Calu3 (cell line): ENCODE measurements around the gene LRRC47. TPM values are rescaled to one million over a fixed set of nuclear protein-coding genes. Genes with fewer than 3 reads are reported as not detected.

Experiments
- BruUV-seq: library from RNA; stranded (reverse); fragments of 400-500 nt; replicated peaks from 2 replicates; lab custom pipeline; 2021; lab: Mats Ljungman, UMichigan
- CTCF ChIA-PET: fragments of 300-600 bp; sonication (Branson Sonifier 250); formaldehyde crosslinking; loops from one replicate; lab custom pipeline; 2022; ENCODE audit warnings: antibody characterized with exemption; lab: Charles Lee
- DNase-seq: peaks from one replicate; pipeline ENCODE4 v3.0.0; 2022
- H3K27ac Mint-ChIP-seq: one replicate; pipeline ENCODE4 v1.8.0; 2022; ENCODE audit warnings: mixed read lengths; ENCODE audit not compliant: unreplicated experiment
- H3K27me3 Mint-ChIP-seq: one replicate; pipeline ENCODE4 v1.8.0; 2022; ENCODE audit warnings: mixed read lengths; ENCODE audit not compliant: unreplicated experiment
- H3K36me3 Mint-ChIP-seq: one replicate; pipeline ENCODE4 v1.8.0; 2022; ENCODE audit warnings: mild to moderate bottlenecking, moderate library complexity, mixed read lengths; ENCODE audit not compliant: insufficient read depth, unreplicated experiment
- H3K4me1 Mint-ChIP-seq: one replicate; pipeline ENCODE4 v1.8.0; 2022; ENCODE audit warnings: mild to moderate bottlenecking, low read depth, mixed read lengths; ENCODE audit not compliant: unreplicated experiment
- H3K4me3 Mint-ChIP-seq: one replicate; pipeline ENCODE4 v1.8.0; 2022; ENCODE audit warnings: mild to moderate bottlenecking, low read depth, moderate library complexity, mixed read lengths; ENCODE audit not compliant: unreplicated experiment
- H3K9me3 Mint-ChIP-seq: one replicate; pipeline ENCODE4 v1.8.0; 2022; ENCODE audit warnings: low read depth, mixed read lengths; ENCODE audit not compliant: unreplicated experiment
- intact Hi-C: fragments of 100-400 bp; cut with micrococcal nuclease; formaldehyde crosslinking; loops from one replicate; pipeline ENCODE4 v1.10.0; 2022; ENCODE audit not compliant: unreplicated experiment
- total RNA-seq: library from RNA; stranded (reverse); gene quantifications from 2 replicates; pipeline ENCODE4 v1.2.3, GENCODE V29; 2022
- TF ChIP-seq, protein P1 (sequence below): fragments of 200-600 bp; IDR thresholded peaks from one replicate; pipeline ENCODE4 v1.8.0; 2022; ENCODE audit warnings: antibody characterized with exemption; ENCODE audit not compliant: unreplicated experiment

The LRRC47 gene
- total RNA-seq, 1 experiment from 2014 or later: 35.8 TPM

DNA sequence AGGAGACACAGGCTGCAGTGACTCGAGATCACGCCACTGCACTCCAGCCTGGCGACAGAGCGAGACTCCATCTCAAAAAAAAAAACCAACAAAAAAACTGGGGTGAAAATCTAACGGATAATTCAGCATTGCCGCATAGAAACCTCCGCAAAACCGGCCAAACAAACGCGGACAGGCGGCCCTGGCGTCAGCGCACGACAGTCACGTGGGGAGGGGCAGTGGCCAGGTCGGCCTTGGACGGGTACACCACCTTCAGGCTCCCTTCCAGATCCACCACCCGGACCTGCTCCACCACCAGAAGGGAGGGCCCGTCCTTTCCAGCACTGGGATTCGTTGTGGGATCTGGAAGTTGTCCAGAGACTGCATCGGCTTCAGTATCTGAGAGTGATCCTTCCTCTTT, 15.4 kb downstream of the LRRC47 start:
- Mint-ChIP-seq H3K27me3 (no peaks in the 10 kb centered on the region), H3K27ac (no peak overlapping the region)
- TF ChIP-seq, protein P1, sequence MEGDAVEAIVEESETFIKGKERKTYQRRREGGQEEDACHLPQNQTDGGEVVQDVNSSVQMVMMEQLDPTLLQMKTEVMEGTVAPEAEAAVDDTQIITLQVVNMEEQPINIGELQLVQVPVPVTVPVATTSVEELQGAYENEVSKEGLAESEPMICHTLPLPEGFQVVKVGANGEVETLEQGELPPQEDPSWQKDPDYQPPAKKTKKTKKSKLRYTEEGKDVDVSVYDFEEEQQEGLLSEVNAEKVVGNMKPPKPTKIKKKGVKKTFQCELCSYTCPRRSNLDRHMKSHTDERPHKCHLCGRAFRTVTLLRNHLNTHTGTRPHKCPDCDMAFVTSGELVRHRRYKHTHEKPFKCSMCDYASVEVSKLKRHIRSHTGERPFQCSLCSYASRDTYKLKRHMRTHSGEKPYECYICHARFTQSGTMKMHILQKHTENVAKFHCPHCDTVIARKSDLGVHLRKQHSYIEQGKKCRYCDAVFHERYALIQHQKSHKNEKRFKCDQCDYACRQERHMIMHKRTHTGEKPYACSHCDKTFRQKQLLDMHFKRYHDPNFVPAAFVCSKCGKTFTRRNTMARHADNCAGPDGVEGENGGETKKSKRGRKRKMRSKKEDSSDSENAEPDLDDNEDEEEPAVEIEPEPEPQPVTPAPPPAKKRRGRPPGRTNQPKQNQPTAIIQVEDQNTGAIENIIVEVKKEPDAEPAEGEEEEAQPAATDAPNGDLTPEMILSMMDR: no peak

GRCh38 chr1:3779912-3780416, 16.3 kb downstream of the LRRC47 start:
- Mint-ChIP-seq H3K4me1 (no peaks in the 10 kb centered on the region), H3K36me3 (peaks cover 38% of the 10 kb centered on the region), H3K4me3 (no peak overlapping the region), H3K27ac (no peak overlapping the region), H3K9me3 (no peaks in the 10 kb centered on the region), H3K27me3 (no peaks in the 10 kb centered on the region)
- intact Hi-C loops: no loop called here
- TF ChIP-seq, protein P1: no peak
- CTCF ChIA-PET: no interaction called here
- BruUV-seq: no TSS peak
- no peak for DNase-seq

More for the DNA sequence above, 15.4 kb downstream of the LRRC47 start:
- CTCF ChIA-PET: no interaction called here
- Mint-ChIP-seq H3K9me3 (no peaks in the 10 kb centered on the region), H3K4me1 (no peaks in the 10 kb centered on the region), H3K4me3 (no peak overlapping the region), H3K36me3 (peaks cover 38% of the 10 kb centered on the region)
- BruUV-seq: no TSS peak
- DNase-seq: no peak
- intact Hi-C loops: no loop called here

DNA sequence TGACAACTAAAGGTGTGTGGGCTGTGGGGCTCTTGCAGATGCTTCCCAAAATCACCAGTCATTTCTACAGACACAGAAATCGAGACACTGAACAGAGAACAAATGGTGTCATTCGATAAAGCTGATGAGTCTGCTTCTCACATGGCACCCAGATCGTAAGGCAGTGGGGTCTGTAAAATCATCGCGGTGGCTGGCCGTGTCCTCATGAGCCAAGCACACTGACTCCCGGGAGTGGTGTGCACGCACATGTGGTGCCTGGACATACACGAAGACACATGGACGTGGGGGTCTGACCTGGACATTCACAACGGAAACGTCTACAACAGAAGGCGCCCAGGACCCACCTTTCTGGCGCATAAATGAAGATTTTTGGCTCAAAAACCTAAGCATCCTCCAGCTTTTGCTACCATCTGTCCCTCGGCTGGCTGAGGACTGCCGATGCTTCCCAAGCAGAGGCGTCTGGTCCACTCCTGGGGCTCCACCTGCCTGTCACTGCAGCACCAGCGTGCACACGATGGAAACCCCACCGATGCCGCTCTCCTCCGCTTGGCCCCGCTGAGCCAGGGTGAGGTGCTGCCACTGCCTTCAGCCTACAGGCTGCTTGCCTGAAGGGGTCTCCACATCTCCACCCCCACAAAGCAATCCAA, 16.9 kb downstream of the LRRC47 start:
- DNase-seq: no peak
- H3K27ac Mint-ChIP-seq: no peak overlapping the region
- TF ChIP-seq, protein P1: no peak
- no peaks in the 10 kb centered on the region for H3K4me1 Mint-ChIP-seq
- BruUV-seq: no TSS peak
- CTCF ChIA-PET: no interaction called here
- no peak overlapping the region for H3K4me3 Mint-ChIP-seq
- H3K36me3 Mint-ChIP-seq: peaks cover 34% of the 10 kb centered on the region
- intact Hi-C loops: no loop called here
- no peaks in the 10 kb centered on the region for H3K27me3 Mint-ChIP-seq
- no peaks in the 10 kb centered on the region for H3K9me3 Mint-ChIP-seq

GRCh38 chr1:3778590-3779264, 17.6 kb downstream of the LRRC47 start:
- H3K9me3 Mint-ChIP-seq: no peaks in the 10 kb centered on the region
- CTCF ChIA-PET: no interaction called here
- H3K27me3 Mint-ChIP-seq: no peaks in the 10 kb centered on the region
- no peak for DNase-seq
- H3K4me3 Mint-ChIP-seq: no peak overlapping the region
- TF ChIP-seq, protein P1: no peak
- no peak overlapping the region for H3K27ac Mint-ChIP-seq
- intact Hi-C loops: no loop called here
- no TSS peak for BruUV-seq
- H3K36me3 Mint-ChIP-seq: peaks cover 29% of the 10 kb centered on the region
- no peaks in the 10 kb centered on the region for H3K4me1 Mint-ChIP-seq
